Brain microvascular endothelial cell (primary cell): ENCODE measurements around the gene DPYSL3.

Experiments used
- DNase-seq: peaks from one replicate; pipeline ENCODE4 v3.0.0-alpha.2; 2020
- H3K27ac ChIP-seq: fragments of 250-450 bp; sonication (Bioruptor Pico); 2 replicates; pipeline ENCODE4 v1.5.1; 2020; ENCODE audit warnings: mild to moderate bottlenecking, moderate library complexity
- H3K27me3 ChIP-seq: fragments of 250-450 bp; sonication (Bioruptor Pico); replicated peaks from 2 replicates; pipeline ENCODE4 v1.5.1; 2020; ENCODE audit warnings: mild to moderate bottlenecking
- H3K36me3 ChIP-seq: fragments of 250-450 bp; sonication (Bioruptor Pico); replicated peaks from 2 replicates; pipeline ENCODE4 v1.5.1; 2020; ENCODE audit warnings: mild to moderate bottlenecking
- H3K4me3 ChIP-seq: 2 replicates; pipeline ENCODE4 v1.5.1; 2011; ENCODE audit warnings: low read depth, mild to moderate bottlenecking, control low read depth, low read length, moderate library complexity
- CTCF ChIP-seq: IDR thresholded peaks from 2 replicates; pipeline ENCODE4 v1.5.1; 2011; ENCODE audit warnings: low read depth, mild to moderate bottlenecking, moderate library complexity, low read length, control low read depth, inconsistent platforms; ENCODE audit errors: missing control alignments
- in situ Hi-C: cut with HindIII; loops from 2 replicates; pipeline ENCODE4 v1.10.0; 2017; ENCODE audit warnings: low sequenced_read_pairs, low pct_ligation_motif_present

The DPYSL3 gene

DNA sequence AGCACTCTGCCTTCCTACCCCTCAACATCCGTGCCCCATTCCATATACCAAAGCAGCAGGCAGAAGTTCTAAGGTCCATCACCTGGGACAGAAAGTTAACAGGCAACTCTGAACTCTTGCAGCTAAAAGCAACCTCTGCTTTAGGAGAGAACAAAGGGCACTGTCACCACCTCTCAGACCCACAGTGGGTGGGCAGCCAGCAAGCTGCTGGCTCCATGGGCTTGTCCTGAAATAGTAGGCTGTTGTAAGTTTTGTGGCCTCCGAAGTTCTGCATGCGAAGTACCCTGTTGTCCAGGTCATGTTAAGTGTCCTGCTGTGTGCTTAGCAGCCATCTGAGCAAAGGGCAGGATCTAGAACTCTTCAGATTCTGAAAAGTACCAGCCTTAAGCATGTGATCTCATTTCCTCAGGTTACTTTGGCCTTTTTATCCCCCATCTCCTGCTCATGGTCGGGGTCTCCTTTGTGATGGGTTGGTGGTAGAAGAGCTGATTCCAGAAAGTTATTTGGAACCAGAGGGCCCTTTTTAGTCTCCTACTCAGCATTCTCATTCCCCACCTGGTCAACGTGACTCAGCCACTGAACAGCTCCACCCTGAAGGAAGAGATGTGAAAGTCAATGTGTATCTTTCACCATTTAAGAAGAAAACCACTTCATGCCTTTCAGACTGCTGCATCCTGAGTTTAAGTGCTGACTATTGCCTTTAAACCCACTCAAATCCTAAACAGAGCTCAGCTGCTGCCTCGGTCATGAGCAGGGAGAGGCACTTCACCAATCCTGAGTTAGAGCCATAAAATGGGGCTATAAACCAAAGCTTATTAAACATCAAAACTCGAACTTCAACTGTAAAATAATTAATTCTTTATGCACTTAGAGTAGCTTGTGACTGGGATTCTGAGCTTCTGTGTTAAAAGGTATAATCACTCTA, 121.4 kb downstream of the DPYSL3 start:
- no peak for DNase-seq
- no peak overlapping the region for H3K4me3 ChIP-seq
- no peaks in the 10 kb centered on the region for H3K27me3 ChIP-seq
- H3K27ac ChIP-seq: no peak overlapping the region
- in situ Hi-C loops: no loop called here
- TF ChIP-seq CTCF: no peak
- no peaks in the 10 kb centered on the region for H3K36me3 ChIP-seq

DNA sequence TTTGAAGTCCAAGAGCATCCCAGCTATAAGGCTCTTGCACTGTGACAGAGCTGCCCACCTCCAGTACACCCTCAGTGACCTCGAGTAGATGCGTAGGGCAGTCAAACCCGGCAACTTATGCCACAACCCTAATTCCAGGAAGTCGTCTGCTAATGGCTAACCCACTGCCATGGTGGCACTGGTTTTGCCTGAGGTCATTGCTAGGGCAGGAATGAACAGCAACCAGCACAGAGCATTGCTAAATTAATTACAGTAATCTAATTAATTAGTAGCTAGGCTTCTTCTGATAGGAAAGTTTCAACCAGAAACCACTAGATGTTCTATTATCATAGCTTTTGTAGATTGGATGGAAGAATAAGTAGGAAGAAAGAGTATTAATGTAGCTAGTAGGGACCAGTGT, 122.8 kb downstream of the DPYSL3 start:
- Histone ChIP-seq H3K36me3 (no peaks in the 10 kb centered on the region), H3K27me3 (no peaks in the 10 kb centered on the region), H3K4me3 (no peak overlapping the region), H3K27ac (no peak overlapping the region)
- no peak for TF ChIP-seq CTCF
- DNase-seq: no peak
- in situ Hi-C loops: no loop called here

GRCh38 chr5:147384346-147385193, 125.3 kb downstream of the DPYSL3 start:
- no peaks in the 10 kb centered on the region for H3K27me3 ChIP-seq
- no peak for TF ChIP-seq CTCF
- no peak overlapping the region for H3K4me3 ChIP-seq
- in situ Hi-C loops: no loop called here
- no peak overlapping the region for H3K27ac ChIP-seq
- no peak for DNase-seq
- no peaks in the 10 kb centered on the region for H3K36me3 ChIP-seq

DNA sequence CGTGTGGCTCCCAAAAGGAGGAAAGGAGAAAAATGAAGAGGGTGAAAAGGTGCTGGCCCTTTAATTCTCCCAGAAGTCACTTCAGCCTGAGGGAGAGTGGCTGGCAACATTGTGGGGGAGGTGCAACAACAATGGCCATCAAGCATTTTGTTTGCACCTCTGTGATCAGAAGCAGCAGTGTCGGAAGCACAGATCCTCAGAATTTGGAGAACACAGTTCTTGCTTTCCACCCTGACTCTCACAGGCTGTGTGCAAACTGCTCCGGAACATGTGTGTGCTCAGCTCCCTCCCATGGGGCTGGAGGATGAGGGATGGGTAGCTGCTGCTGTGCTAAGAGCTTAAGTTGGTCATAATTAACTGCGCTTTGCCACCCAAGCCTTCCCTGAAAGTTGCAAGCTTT, 127.1 kb downstream of the DPYSL3 start:
- Histone ChIP-seq H3K27me3 (no peaks in the 10 kb centered on the region), H3K27ac (no peak overlapping the region), H3K4me3 (peak overlapping the region; percentile 12), H3K36me3 (no peaks in the 10 kb centered on the region)
- DNase-seq: no peak
- in situ Hi-C loops: no loop called here
- no peak for TF ChIP-seq CTCF

DNA sequence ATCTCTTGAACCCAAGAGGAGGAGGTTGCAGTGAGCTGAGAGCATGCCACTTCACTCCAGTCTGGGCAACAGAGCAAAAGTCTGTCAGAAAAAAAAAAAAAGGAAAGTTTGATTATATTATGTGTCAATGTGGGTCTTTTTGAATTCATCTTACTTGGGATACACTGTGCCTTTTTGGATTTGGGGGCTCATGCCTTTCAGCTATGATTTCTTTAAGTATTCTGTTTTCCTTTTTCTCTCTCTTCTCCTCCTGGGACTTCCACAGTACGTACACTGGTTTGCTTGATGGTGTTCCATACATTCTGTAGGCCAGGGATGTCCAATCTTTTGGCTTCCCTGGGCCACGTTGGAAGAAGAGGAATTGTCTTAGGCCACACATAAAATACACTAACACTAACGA, 128.3 kb downstream of the DPYSL3 start:
- no peak for DNase-seq
- Histone ChIP-seq H3K4me3 (no peak overlapping the region), H3K36me3 (no peaks in the 10 kb centered on the region), H3K27ac (no peak overlapping the region), H3K27me3 (no peaks in the 10 kb centered on the region)
- TF ChIP-seq CTCF: no peak
- in situ Hi-C loops: no loop called here
